Measurements from ENCODE around the gene ERFE.

- TF ChIP-seq EZH2phosphoT487 (IDR thresholded peaks at IDR 0.05; ENCODE audit: insufficient read depth, low read depth) (no peak), EZH2 (IDR thresholded peaks at IDR 0.05; ENCODE audit: insufficient read depth, poor library complexity, severe bottlenecking) (no peak)
Observed at GRCh38 chr2:238151628-238152235, 7.0 kb upstream of the ERFE start.
